ENCODE data around the gene PAPOLA. TPM values are rescaled to one million over a fixed set of nuclear protein-coding genes. Genes with fewer than 3 reads are reported as not detected.
A peak's percentile ranks its signal among the peaks of the same experiment; 100 is the strongest.
"Not testable (repeated sequence)": the region's sequence is repeated elsewhere in the genome, so short reads cannot be mapped to it uniquely, and the experiment has no call there.

Gene PAPOLA
- total RNA-seq (2014; rRNA removed; shearing (Covaris generic)), result 73.9 and 101 TPM in 2 replicates

DNA sequence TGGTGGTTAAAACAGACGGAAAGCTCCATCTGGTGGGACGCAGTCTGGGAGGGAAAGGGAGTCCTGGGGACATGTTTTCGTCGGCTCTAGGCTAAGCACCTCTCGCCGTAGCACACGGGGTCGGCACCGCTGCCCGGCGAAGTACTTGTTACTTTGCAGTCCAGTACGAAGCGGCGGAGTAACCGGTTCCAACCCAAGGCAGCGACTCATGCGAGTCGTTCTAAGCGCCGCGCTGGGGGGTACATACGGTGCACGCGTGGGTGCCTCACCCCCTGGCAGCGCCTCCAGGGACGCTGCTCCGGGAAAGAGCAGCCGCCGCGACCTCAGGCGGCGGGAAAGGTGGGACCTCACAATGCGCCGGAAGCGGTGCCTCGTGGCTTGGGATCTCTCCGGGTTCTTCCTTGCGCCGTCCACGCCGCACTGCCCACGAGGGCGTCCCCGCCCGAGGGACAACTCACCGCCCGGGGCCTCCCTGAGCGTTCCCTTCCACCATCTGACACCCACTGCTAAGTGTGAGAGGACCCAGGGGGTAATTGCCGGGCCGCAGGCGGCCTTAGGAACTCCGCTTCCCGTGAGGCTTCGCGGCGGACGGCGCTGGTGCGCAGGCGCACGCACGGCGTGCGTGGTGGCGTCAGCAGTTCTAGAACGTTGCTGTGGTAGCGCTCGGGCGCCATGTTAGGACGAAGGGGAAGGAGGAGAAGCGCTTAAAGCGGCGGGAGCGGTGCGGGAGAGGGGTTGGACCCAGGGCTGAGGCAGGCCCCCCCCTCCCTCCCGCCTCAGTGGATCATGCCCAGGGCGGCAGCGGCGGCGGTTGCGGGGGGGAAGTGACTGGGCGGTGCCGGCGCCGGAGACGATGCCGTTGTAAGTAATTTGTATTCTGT lies at the start of gene PAPOLA:
Gene PAPOLA (plus strand): TSS at position 643 of the 881 bp plus-strand sequence. CDS start 211 bp downstream, at position 854.
- peak; percentile 94 for DNase-seq
- peak within 1 kb of the TSS; percentile 100 for H3K4me3 ChIP-seq (ENCODE audit: insufficient read depth, low read depth, low read length)
- no peaks in the 10 kb centered on the region for H3K27me3 ChIP-seq (ENCODE audit: control insufficient read depth, insufficient read depth, low read length)
- H3K36me3 ChIP-seq (replicated peaks; ENCODE audit: control insufficient read depth, insufficient read depth, low read length), result no peaks in the 10 kb centered on the region

DNA sequence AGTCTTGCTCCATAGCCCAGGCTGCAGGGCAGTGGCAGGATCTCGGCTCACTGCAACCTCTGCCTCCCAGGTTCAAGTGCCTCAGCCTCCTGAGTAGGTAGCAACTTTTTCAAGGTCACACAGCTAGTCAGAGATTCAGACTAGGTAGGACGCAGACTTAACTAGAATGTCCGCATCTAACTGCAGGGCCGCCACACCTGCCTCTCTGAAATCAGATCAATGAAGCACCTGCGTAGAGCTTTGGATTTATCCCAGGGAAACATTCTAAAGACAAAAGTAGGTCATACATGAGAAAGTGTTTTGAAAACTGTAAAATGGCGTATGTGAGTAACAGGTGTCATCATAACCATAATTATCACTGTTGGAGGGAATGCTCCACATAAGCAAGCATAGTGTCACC lies 49.5 kb upstream of the PAPOLA start:
- Histone ChIP-seq H3K36me3 (replicated peaks; ENCODE audit: control insufficient read depth, insufficient read depth, low read length) (no peaks in the 10 kb centered on the region), H3K4me3 (ENCODE audit: insufficient read depth, low read depth, low read length) (no peak overlapping the region), H3K27me3 (ENCODE audit: control insufficient read depth, insufficient read depth, low read length) (no peaks in the 10 kb centered on the region)
- DNase-seq, result no peak

DNA sequence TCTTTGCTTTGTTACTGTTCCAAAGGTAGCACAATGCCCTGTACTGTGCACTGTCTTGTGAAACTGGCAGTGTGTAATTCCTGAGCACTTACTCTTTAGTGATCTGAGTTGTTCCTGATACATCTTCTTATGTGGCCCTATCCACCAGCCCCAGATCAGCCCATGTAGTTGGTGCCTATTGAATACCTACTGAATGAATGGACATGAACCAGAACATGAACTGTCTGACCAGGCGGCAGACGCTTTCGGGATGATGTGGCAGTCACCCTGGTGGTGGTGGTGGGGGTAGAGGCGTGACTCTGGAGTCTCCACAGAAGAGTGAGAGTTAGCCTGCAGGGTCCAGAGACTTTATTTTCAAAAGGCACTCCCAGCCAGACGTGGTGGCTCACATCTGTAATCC lies 46.6 kb upstream of the PAPOLA start:
- H3K4me3 ChIP-seq (ENCODE audit: insufficient read depth, low read depth, low read length), result no peak overlapping the region
- DNase-seq, result no peak

DNA sequence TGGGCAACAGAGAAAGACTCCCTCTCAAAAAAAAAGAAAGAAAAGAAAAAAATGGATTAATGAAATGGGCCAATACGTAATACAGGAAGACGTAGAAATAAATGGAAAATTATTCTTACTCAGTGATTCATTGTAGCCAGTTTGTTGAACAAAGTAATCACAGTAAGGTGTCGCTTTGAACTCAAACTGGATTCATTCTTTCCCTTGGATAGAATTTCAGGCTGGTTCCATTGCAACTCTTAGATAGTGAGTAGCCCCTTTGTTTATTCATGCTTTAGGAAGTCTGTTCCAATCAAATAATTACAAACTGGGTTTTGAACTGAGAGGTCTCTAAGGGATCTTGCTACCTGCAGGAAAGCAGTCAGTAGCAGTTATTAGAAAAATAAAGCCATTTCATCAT lies 42.3 kb upstream of the PAPOLA start:
- no peak overlapping the region for H3K4me3 ChIP-seq (ENCODE audit: insufficient read depth, low read depth, low read length)
- H3K27me3 ChIP-seq (ENCODE audit: control insufficient read depth, insufficient read depth, low read length), result no peaks in the 10 kb centered on the region

More for the DNA sequence above, 46.6 kb upstream of the PAPOLA start:
- no peaks in the 10 kb centered on the region for H3K27me3 ChIP-seq (ENCODE audit: control insufficient read depth, insufficient read depth, low read length)
- no peaks in the 10 kb centered on the region for H3K36me3 ChIP-seq (replicated peaks; ENCODE audit: control insufficient read depth, insufficient read depth, low read length)

GRCh38 chr14:96461950-96462798 lies 40.0 kb upstream of the PAPOLA start:
- peak; percentile 28 for DNase-seq
- H3K36me3 ChIP-seq (replicated peaks; ENCODE audit: control insufficient read depth, insufficient read depth, low read length), result no peaks in the 10 kb centered on the region
- H3K4me3 ChIP-seq (ENCODE audit: insufficient read depth, low read depth, low read length), result no peak overlapping the region
- H3K27me3 ChIP-seq (ENCODE audit: control insufficient read depth, insufficient read depth, low read length), result no peaks in the 10 kb centered on the region

More for the DNA sequence above, 42.3 kb upstream of the PAPOLA start:
- no peak for DNase-seq
- no peaks in the 10 kb centered on the region for H3K36me3 ChIP-seq (replicated peaks; ENCODE audit: control insufficient read depth, insufficient read depth, low read length)

DNA sequence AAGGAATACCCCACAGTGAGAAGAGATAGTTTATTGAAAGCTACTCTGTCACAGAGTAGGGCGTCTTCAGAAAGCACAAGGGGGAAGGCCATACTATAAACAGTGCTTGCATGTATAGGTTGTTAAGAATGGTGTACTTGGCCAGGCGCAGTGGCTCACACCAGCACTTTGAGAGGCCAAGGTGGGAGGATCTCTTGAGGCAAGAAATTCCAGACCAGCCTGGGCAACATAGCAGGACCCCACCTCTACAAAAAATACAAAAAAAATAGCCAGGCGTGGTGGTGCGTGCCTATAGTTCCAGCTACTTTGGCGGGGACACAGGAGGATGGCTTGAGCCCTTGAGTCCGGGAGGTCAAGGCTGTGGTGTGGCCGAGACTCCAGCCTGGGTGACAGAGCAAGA lies 38.0 kb upstream of the PAPOLA start:
- DNase-seq, result no peak
- no peaks in the 10 kb centered on the region for H3K27me3 ChIP-seq (ENCODE audit: control insufficient read depth, insufficient read depth, low read length)
- H3K36me3 ChIP-seq (replicated peaks; ENCODE audit: control insufficient read depth, insufficient read depth, low read length), result no peaks in the 10 kb centered on the region
- H3K4me3 ChIP-seq (ENCODE audit: insufficient read depth, low read depth, low read length), result no peak overlapping the region

DNA sequence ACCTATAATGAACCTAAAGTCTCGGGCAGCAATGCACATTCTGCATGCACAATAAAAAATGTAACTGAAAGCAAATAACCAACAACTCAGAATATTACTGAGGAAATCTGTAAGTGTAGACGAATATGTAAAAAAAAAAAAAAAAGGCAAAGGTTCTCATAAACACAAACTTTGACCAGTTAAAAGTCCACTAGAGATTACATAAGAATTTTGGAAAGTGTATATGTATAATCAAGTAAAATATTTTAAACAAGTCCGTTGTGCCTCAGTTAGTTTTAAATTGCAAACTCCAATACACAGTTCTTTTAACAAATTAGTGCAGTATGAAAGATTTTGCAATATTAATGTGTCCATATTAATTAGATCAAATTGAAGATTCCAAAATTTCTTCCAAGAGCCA lies 35.3 kb upstream of the PAPOLA start:
- no peaks in the 10 kb centered on the region for H3K27me3 ChIP-seq (ENCODE audit: control insufficient read depth, insufficient read depth, low read length)
- no peak for DNase-seq
- no peak overlapping the region for H3K4me3 ChIP-seq (ENCODE audit: insufficient read depth, low read depth, low read length)
- no peaks in the 10 kb centered on the region for H3K36me3 ChIP-seq (replicated peaks; ENCODE audit: control insufficient read depth, insufficient read depth, low read length)

GRCh38 chr14:96470331-96470730 lies 31.9 kb upstream of the PAPOLA start:
- H3K4me3 ChIP-seq (ENCODE audit: insufficient read depth, low read depth, low read length), result no peak overlapping the region

GRCh38 chr14:96470967-96471366 lies 31.2 kb upstream of the PAPOLA start:
- not testable (repeated sequence) for H3K27me3 ChIP-seq (ENCODE audit: control insufficient read depth, insufficient read depth, low read length); DNase-seq; H3K4me3 ChIP-seq (ENCODE audit: insufficient read depth, low read depth, low read length); H3K36me3 ChIP-seq (replicated peaks; ENCODE audit: control insufficient read depth, insufficient read depth, low read length)

More at GRCh38 chr14:96470331-96470730, 31.9 kb upstream of the PAPOLA start:
- H3K27me3 ChIP-seq (ENCODE audit: control insufficient read depth, insufficient read depth, low read length), result no peaks in the 10 kb centered on the region
- H3K36me3 ChIP-seq (replicated peaks; ENCODE audit: control insufficient read depth, insufficient read depth, low read length), result no peaks in the 10 kb centered on the region
- DNase-seq, result no peak

- Histone ChIP-seq H3K36me3 (replicated peaks; ENCODE audit: control insufficient read depth, insufficient read depth, low read length) (no peaks in the 10 kb centered on the region), H3K4me3 (ENCODE audit: insufficient read depth, low read depth, low read length) (no peak overlapping the region), H3K27me3 (ENCODE audit: control insufficient read depth, insufficient read depth, low read length) (no peaks in the 10 kb centered on the region)
- no peak for DNase-seq
These were observed 24.1 kb upstream of the PAPOLA start for GRCh38 chr14:96478119-96478518.

- H3K36me3 ChIP-seq (replicated peaks; ENCODE audit: control insufficient read depth, insufficient read depth, low read length), result no peaks in the 10 kb centered on the region
- no peak for DNase-seq
- no peak overlapping the region for H3K4me3 ChIP-seq (ENCODE audit: insufficient read depth, low read depth, low read length)
- no peaks in the 10 kb centered on the region for H3K27me3 ChIP-seq (ENCODE audit: control insufficient read depth, insufficient read depth, low read length)
These were observed 22.6 kb upstream of the PAPOLA start for GRCh38 chr14:96479435-96480146.

DNA sequence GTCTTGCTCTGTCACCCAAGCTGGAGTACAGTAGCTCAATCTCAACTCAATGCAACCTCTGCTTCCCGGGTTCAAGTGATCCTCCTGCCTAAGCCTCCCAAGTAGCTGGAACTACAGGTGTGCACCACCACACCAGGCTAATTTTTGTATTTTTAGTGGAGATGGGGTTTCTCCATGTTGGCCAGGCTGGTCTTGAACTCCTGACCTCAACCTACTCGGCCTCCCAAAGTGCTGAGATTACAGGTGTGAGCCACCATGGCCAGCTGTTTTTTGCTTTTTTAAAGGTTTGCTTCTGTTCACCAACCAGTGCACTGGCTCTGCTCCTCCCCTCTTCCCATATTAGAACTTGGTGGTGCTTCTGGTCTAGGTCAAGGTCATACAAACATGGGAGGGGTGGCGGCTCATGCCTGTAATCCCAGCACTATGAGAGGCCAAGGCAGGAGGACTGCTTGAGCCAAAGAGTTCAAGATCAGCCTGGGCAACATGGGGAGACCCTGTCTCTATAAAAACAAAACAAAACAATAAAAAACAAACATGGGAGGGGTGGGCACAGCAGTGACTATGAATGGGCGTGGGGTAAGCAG lies 20.4 kb upstream of the PAPOLA start:
- no peaks in the 10 kb centered on the region for H3K36me3 ChIP-seq (replicated peaks; ENCODE audit: control insufficient read depth, insufficient read depth, low read length)
- DNase-seq, result no peak
- H3K4me3 ChIP-seq (ENCODE audit: insufficient read depth, low read depth, low read length), result no peak overlapping the region
- no peaks in the 10 kb centered on the region for H3K27me3 ChIP-seq (ENCODE audit: control insufficient read depth, insufficient read depth, low read length)

DNA sequence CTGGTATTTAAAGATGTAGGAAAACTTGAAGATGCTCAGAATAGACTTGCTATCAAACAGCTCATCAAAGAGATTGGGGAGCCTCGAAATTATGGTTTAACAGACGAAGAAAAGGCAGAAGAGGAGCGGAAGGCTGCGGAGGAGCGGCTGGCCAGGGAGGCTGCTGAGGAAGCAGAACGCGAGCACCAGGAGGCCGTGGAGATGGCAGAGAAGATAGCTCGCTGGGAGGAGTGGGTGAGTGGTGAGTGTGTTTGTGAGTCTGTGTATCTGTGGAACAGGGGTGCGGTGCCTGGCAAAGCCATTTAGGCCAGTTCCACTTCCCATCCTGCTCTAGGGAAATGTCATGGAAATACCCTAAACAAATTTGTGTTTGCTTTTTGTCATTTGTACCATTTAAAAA lies 19.2 kb upstream of the PAPOLA start:
- Histone ChIP-seq H3K27me3 (ENCODE audit: control insufficient read depth, insufficient read depth, low read length) (no peaks in the 10 kb centered on the region), H3K36me3 (replicated peaks; ENCODE audit: control insufficient read depth, insufficient read depth, low read length) (no peaks in the 10 kb centered on the region), H3K4me3 (ENCODE audit: insufficient read depth, low read depth, low read length) (no peak overlapping the region)
- no peak for DNase-seq

GRCh38 chr14:96484399-96484798 lies 17.8 kb upstream of the PAPOLA start:
- H3K4me3 ChIP-seq (ENCODE audit: insufficient read depth, low read depth, low read length), result no peak overlapping the region
- H3K27me3 ChIP-seq (ENCODE audit: control insufficient read depth, insufficient read depth, low read length), result no peaks in the 10 kb centered on the region
- H3K36me3 ChIP-seq (replicated peaks; ENCODE audit: control insufficient read depth, insufficient read depth, low read length), result no peaks in the 10 kb centered on the region
- no peak for DNase-seq

All from H7 (cell line).